DMS53 (cell line): ENCODE measurements around the gene CLCNKB.
"Not testable (repeated sequence)": the region's sequence is repeated elsewhere in the genome, so short reads cannot be mapped to it uniquely, and the experiment has no call there.

Experiments
- DNase-seq: peaks from one replicate; lab custom pipeline; 2025; lab: John Stamatoyannopoulos, UW

Gene CLCNKB

DNA sequence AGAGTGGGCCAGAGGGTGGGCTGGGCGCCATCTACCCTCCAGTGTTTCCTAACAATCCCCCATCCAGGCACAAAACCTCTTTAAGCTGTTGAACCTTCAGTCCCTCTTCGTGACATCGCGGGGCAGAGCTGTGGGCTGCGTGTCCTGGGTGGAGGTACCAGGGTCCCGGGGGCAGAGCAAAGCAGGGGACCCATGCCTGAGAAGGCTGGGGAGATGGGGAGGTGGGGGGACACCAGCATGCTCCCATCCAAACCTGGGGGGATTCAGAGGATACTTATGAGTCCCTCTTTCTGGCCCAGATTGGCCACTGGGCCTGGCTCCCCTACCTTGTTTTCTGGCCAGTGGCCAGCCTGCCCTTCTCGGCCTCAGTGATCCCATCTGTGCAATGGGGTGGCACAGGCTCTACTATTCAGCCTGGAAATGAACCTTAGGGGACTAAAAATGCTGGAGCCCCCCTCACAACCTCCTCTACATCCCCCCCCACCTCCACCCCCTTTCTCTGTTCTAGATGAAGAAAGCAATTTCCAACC, 10.4 kb upstream of the CLCNKB start:
- DNase-seq = not testable (repeated sequence)

DNA sequence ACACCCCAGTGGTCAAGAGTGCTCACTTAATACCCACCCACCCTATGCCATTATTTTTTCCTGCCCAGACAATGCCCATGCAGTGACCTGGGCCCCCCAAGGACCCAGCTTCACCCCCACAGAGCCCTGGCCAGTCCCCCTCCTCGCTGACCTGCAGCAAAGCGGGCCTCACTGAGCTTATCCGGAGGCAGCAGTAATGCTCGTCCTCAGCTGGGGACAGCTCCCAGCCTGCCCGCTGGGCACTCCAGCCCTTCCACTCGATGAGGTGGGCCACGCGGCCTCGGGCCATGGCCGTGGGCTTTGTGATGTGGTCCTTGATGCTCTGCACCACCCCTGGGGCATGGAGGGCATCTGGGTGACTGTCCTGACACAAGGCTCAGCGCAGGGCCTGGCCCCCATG, 7.1 kb upstream of the CLCNKB start:
- not testable (repeated sequence) for DNase-seq

DNA sequence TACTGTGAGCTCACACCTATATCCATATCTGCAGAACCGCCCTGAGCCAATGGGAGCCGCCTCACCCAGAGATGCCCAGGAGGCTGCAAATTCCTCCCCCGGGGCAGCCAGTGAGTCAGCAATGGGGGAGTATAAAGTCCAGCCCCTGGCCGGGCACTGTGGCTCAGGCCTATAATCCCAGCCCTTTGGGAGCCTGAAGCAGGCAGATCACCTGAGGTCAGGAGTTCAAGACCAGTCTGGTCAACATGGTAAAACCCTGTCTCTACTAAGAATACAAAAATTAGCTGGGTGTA, 5.0 kb upstream of the CLCNKB start:
- peak; percentile 25 for DNase-seq

DNA sequence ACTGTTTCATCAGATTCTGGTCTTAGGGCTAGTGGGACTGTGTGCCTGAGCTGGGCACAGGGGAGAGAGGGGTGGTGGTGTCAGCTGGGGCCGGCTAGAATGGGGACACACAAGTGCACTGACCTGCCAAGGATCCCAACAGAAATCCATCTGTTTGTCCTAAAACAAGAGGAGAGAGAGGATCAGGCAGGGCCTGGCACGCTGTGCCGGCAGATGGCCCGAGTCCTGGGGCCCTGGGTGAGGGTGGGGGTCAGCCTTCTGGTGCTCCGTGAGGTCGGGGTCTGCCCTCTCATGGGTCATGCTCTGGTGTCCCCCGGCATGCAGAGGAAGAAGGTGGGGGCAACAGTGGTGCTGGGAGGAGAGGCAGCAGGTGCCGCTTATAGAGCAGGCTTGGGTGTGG, 3.7 kb upstream of the CLCNKB start:
- DNase-seq = not testable (repeated sequence)

DNA sequence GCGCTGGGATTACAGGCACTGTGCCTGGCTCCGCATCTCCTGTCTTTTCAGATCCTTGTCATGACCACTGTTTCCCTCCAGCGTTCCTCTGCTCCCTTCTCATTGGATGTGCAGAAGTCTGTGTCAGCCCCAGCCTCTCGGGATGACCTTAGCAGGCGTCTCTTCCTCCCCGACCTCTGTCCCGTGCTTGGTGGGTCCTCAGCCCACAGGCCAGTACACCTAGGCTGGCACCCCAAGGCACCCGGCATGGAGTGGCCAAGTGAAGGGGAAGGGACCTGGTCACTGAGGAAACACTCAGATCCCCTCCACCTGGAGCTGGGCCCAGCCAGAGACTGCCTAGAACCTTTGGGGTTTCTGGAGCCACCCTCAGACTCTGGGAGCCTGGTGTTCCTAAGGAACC, 2.4 kb upstream of the CLCNKB start:
- no peak for DNase-seq

DNA sequence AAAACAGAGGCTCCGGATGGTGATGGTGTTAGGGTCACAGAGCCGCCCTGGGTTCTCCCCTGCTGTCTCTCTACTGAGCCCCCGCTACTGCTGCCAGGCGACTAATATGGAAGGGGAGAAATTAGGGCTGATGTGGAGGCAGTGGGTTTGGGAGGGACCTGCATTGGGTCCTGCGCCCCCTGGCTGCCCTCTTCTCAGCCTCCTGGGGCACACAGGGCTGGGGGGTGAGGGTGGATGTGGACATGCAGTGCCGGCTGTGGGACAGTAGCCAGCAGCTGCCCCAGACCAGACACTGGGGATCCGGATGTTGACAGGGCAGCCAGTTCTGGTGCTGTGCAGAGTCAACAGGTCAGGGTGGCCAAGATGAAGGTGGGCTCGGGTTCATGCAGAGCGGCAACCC, 1.5 kb upstream of the CLCNKB start:
- no peak for DNase-seq

DNA sequence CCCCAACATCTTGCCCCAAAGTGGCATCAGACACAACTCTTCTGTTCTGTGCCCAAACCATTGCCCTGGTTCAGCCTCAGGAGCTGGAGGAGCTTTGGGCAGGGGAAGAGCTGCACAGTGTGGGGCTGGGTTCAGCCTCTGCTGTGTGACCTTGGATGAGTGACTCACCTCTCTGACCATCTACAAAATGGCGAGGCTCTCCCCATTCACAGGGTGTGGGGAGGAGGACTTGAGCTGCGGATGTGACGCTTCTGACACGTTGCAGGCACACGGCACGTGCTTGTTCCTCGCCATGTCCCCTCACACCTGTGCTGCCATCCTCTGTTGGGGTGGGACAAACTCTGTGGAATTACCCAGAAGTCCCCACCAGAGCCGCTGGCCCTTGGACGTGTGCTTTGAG, 928 bp upstream of the CLCNKB start:
- not testable (repeated sequence) for DNase-seq

DNA sequence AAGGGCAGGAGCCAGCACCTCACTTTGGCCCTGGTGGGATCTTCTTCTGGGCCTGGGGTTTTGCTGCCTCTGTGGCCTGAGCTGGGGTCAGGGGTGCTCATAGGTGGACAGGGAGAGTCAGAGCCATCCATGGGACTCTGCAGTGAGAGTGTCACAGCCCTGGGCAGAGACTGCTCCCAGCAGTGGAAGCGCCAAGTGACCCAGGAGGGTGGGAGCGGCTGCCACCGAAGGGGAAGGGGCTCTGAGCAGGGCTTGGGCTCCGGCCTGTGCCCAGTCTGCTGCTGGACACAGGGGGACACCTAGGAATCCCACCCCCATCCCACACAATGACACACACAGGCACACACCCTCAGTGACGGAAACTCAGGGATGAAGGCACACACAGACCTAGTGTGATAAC, 368 bp downstream of the CLCNKB start:
- DNase-seq = no peak

DNA sequence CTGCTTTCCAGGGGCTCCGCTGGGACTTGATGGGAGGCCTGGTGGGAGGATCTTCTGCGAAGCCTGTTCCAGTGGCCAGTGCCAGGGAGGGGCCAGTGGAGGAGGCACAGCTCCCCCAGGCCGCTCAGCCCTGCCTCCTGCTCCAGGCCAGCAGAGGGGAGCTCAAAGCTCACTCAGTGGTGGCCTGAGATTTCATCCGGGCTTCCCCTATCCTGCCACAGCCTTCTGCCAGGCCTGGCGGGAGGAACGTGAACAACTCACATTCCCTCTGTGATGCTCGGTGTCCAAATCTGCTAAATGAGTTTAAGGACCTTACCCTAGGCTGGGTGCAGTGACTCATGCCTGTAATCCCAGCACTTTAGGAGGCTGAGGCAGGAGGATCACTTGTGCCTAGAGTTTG, 3.3 kb downstream of the CLCNKB start:
- peak; percentile 28 for DNase-seq

DNA sequence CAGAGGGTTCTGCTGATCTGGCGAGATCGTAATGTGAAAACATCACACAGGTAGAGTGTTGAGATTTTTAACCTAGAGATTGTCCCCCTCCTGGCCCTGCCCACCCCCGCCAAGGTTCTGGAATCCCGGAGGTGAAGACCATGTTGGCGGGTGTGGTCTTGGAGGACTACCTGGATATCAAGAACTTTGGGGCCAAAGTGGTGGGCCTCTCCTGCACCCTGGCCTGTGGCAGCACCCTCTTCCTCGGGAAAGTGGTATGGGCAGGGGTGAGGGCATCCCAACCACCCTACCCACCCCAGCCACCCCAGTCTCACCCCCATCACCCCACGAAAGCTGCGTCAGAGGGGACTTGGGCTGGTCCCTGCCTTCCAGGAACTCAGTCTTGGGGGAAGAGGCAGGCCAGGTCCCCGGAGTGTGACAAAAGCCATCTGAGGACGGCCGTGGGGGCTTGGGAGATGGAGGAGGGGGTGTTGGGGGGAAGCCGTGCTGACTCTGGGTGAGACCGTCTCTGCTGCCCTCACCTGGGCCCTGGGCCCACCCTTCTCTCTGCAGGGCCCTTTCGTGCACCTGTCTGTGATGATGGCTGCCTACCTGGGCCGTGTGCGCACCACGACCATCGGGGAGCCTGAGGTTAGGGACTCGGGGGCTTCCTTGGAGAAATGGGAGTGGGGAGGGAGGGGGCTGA, 4.4 kb downstream of the CLCNKB start:
- DNase-seq = no peak

DNA sequence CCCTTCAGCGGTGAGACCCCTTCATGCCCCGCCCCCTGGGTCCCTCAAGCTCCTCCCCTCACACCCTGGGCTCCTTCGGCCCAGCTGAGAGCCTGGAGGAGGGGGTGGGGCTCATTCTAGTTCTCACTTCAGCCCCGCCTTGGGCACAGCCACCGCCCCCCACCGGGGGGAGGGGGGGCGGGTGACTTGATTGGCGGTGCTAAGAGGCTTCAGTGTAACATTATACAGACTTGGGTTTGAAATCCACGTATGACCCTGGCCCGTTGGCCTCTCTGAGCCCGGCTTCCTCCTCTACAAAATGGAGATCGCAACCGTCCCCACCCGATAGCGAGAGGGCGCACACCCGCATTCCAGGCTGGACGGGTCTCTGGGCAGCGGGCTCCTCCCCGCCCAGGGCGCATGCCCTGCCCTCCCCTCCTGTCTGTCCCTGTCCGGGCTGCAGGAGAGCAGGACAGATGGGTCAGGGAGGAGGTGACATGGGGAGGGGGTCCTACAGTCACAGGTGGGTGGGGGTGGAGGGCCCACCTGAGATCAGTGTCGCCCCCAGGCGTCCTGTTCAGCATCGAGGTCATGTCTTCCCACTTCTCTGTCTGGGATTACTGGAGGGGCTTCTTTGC, 5.1 kb downstream of the CLCNKB start:
- peak; percentile 68 for DNase-seq

DNA sequence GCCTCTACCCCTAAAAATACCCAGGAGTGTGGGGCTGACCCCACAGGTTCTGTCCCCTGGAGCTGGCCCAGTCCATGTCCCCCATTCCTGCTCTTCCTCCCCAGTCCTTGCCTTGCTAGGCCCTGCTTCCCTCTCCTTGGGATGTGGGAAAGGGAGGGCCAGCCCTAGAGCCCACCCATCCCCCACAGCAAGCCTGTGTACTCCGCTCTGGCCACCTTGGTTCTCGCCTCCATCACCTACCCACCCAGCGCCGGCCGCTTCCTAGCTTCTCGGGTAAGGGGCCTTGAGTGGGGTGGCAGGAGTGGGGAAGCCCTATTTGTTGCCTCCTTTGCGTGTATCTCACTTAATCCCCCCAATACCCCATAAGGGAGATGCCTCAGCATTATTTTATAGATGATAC, 6.7 kb downstream of the CLCNKB start:
- DNase-seq = no peak

DNA sequence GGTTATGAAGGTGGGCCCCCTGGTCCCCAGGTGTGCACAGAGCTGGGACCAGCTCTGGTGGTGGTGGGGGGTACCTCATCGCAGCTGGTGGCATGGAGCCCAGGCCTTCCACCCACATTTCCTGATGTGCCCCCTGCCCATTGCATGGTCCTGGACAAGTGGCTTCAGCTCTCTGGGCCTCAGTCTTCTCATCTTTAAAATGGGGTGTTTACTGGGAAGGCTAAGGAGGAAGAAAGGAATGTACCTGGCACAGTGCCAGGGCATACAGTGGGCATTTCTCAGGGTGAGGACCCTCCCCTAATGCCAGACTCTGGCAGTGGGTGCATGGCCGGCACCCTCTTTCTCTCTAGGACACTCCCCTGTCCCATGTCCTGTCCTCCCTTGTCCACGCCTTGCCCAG, 7.5 kb downstream of the CLCNKB start:
- no peak for DNase-seq

DNA sequence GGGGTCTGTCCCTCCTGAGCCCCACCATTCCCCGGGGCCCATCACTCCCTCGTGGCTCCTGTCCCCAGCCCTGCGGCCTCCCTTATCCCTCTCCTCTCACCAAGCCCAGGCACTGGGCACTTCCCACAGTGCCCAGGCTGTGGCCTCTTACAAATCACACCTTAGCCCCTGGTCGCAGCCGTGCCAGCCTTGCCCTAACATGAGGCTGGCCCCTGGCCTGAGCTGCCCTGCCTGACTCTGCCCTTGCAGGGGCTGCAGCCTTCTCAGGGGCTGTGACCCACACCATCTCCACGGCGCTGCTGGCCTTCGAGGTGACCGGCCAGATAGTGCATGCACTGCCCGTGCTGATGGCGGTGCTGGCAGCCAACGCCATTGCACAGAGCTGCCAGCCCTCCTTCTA, 8.4 kb downstream of the CLCNKB start:
- not testable (repeated sequence) for DNase-seq

DNA sequence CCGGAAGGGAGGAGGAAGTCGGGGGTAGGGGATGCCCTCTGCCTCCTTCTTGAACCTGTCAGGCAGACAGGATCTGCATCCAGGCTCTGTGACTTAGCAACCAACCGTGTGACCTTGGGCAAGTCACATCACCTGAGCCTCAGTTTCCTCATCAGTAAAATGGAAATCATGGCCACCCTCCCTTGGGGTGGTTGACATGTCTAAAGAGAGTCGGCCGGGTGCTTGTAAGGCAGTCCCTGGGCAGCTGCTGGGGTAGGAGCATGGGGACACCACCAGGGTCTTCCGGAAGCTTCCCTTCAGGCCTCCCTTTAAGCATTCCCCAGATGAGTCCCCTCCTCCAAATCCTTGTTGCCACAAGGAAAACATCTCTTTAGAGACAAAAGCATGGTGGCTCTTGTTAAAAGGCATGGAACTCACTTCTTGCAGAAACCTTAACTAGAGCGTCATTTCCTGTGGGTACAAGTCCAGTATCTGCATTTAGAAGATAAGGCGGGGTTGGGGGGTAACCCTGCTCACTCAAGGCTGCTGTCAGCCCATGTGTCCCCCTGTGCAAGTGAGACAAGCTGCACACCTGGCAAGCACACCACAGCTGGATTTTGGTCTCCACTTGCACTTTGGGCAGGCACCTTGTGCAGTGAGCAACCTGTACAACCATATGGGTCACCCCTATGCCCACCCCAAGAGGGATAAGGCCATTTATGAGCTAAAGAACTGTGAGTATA, 10.4 kb downstream of the CLCNKB start:
- no peak for DNase-seq

DNA sequence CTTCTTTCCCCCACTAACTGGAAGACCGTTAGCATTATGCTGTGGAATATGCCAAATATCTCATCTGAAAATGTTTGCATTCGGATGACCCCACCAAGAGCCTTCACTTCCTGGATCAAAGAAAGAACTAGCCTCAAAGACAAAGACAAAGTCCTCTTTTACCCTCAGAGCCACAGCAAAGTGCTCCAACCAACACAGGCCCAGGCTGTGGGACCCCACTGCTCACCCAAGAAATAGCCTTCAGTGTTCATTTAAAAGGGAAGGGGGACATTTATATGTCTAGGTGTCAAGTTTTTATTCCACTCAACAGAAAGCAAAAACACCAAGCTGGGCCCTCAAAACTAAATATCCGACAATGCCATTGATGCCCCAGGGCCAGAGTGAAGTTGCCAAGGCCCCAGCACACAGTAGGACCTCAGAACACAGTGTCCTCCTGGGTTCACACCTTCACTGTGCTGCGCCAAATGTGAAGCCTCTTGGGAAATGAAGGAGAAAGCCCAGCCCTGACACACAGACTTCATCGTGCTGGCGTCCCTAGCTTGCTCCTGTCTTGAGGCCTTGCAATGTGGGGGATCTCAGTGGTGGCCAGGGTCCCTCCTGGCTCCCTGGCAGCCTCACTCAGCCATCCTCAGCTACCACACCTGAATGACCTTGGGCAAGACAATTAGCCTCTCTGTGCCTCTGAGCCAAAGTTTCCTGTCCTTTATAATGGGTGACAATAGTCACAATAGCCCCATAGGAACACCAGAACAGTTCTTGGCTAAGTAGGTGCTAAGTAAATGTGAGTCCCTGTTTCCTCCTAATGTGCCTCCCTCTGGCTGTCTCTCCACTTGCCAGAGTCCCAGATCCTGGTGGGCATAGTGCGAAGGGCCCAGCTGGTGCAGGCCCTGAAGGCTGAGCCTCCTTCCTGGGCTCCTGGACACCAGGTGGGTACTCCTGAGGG, 11.3 kb downstream of the CLCNKB start:
- no peak for DNase-seq

DNA sequence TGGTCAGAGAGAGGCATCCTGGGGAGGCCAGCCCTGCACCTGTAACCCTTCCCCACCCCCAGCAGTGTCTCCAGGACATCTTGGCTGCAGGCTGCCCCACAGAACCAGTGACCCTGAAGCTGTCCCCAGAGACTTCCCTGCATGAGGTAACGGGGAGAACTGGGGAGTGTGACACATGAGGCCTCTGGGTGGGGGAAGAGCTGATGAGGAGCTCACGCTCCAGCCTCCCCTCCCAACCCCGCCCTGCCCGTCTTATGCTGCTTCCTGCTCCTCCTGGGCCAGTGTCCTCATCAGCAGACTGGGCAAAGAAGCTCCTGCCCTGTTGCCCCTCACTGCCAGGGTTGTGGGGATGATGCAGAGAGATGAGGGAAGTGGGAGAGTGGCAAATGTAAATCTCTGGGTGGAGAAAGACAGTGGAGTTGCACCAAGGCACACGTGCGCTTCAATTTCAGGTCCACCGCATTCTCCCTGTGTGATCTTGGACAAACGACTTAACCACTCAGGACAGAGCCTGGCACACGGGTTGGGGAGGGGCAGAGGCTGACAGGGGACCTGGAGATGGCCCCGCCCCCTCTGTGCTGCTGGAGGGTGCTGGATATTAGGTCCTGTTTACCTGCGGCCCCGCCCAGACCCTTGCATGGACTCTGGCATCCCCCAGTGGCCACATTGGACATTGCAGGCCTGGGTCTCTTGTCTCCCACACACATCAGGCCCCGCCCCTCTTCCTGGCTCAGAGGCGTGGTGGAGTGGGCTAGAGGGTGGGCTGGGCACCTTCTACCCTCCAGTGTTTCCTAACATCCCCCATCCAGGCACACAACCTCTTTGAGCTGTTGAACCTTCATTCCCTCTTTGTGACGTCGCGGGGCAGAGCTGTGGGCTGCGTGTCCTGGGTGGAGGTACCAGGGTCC, 12.3 kb downstream of the CLCNKB start:
- peak; percentile 95 for DNase-seq

DNA sequence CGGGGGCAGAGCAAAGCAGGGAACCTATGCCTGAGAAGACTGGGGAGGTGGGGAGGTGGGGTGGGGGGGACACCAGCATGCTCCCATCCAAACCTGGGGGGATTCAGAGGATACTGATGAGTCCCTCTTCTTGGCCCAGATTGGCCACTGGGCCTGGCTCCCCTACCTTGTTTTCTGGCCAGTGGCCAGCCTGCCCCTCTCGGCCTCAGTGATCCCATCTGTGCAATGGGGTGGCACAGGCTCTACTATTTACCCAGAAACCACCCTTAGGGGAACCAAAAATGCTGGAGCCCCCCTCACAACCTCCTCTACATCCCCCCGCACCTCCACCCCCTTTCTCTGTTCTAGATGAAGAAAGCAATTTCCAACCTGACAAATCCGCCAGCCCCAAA, 12.9 kb downstream of the CLCNKB start:
- DNase-seq = not testable (repeated sequence)

DNA sequence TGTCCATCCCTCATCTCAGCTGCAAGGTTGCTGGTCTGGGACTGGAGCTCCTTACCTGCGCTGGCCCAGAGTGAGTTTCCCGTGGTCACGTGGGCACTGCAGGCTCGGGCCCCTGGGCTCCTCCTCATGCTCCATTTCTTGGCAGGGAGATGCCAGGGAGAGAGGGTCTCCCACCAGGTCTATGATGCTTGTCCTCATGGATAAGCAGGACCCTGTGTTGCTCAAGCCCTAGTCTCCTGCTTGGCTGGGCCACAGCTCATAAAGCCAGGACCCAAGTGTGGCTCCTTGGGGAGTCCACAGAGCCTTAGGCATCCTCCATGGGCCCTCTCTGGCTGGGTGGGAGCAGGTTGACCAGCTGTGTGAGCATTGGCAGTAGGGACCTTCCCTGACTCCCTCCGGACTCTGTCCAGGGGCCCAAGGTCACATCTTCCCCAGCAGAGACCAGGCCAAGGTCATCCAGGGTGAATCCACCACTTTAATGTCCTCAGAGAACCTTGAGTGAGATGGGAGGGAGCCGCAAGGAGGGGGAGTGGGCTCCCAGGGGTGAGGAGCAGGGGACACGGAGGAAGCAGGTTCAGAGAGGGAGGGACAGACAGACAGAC, 13.8 kb downstream of the CLCNKB start:
- not testable (repeated sequence) for DNase-seq

DNA sequence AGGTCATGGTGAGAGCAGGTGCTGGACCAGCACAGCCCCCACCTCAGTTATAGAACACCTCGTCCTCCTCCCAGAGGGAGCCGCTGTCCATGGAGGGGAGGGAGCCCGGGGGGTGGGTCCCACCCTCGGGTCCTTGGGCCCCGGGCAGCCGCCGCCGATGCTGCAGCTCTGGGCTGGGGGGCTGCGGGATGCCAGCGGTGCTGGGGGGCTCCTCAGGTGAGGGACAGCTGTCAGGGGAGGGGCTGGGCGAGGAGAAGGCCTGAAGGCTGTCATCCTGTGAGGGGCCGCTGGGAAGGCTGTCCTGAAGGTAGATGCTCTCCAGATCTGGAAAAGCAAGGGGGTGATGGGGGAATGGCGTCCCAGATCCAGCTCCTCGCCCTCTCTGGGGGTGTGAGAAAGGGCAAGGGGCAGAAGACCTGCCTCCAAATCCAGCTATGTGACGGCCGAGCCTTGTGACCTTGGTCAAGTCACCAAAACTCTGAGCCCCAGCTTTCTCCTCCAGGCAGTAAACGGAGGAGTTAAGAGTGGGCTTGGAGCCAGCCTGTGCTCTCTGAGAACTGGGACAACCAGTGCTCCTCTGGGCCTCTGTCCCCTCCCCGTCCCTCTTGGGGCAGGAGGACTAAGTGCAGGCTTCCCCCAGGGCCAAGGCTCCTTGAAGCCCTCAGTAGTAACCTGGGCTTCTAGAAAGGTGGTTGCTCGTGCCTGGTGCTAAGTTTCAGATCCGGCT, 15.0 kb downstream of the CLCNKB start:
- DNase-seq = not testable (repeated sequence)
